SK-N-SH (cell line): ENCODE measurements around the gene SOCS7. TPM values are rescaled to one million over a fixed set of nuclear protein-coding genes. Genes with fewer than 3 reads are reported as not detected.

Experiments
- CTCF ChIA-PET: fragments of 300-600, 350-600 bp; formaldehyde crosslinking; extraction: SDS; loops from one replicate; lab custom pipeline; 2021; lab: Yijun Ruan, JAX
- POLR2A ChIA-PET: fragments of 350-600 bp; sonication (Branson Sonifier 250); formaldehyde crosslinking; extraction: SDS; loops from one replicate; lab custom pipeline; 2020; ENCODE audit warnings: antibody characterized with exemption, inconsistent platforms; lab: Yijun Ruan, JAX
- DNase-seq: peaks from one replicate; pipeline ENCODE4 v3.0.0; 2012
- H2AFZ ChIP-seq: fragments of 200-600 bp; sonication (generic); 2 replicates; pipeline ENCODE4 v1.8.1; 2016; ENCODE audit warnings: antibody characterized with exemption, mild to moderate bottlenecking, low read depth
- H3F3A ChIP-seq: fragments of 200-600 bp; sonication (generic); replicated peaks from 2 replicates; pipeline ENCODE3; 2016; ENCODE audit warnings: antibody characterized with exemption, mild to moderate bottlenecking; ENCODE audit not compliant: insufficient read depth
- H3K27ac ChIP-seq, 2 experiments: fragments of 200-500 bp in 1 of 2; fragments of 200-600 bp in 1 of 2; sonication (Bioruptor generic) in 1 of 2; sonication (generic), shearing (Covaris generic) in 1 of 2; 2 replicates each; pipeline versions ENCODE4 v1.5.1 to v1.6.1; 2014 to 2016; ENCODE audit warnings: low read depth in 2 of 2, inconsistent platforms in 1 of 2, low read length in 1 of 2, mild to moderate bottlenecking in 1 of 2, mixed read lengths in 1 of 2
- H3K27me3 ChIP-seq: fragments of 200-600 bp; sonication (generic), shearing (Covaris generic); 2 replicates; pipeline ENCODE4 v1.6.1; 2016; ENCODE audit warnings: mixed run types; ENCODE audit not compliant: insufficient read depth
- H3K36me3 ChIP-seq, 2 experiments: fragments of 200-500 bp in 1 of 2; fragments of 200-600 bp in 1 of 2; sonication (Bioruptor generic) in 1 of 2; sonication (generic) in 1 of 2; replicated peaks in 1 of 2; 2 replicates each; pipeline versions ENCODE3 to v1.5.1; 2014 to 2016; ENCODE audit warnings: low read length in 1 of 2, mild to moderate bottlenecking in 1 of 2; ENCODE audit not compliant: insufficient read depth in 2 of 2, control insufficient read depth in 1 of 2
- H3K4me1 ChIP-seq, 2 experiments: fragments of 200-500 bp in 1 of 2; fragments of 200-600 bp in 1 of 2; sonication (Bioruptor generic) in 1 of 2; sonication (generic), shearing (Covaris generic) in 1 of 2; 2 replicates each; pipeline versions ENCODE4 v1.5.1 to v1.6.1; 2014 to 2016; ENCODE audit warnings: low read depth in 1 of 2, low read length in 1 of 2, mixed run types in 1 of 2; ENCODE audit not compliant: insufficient read depth in 2 of 2, control insufficient read depth in 1 of 2
- H3K4me2 ChIP-seq: fragments of 200-600 bp; sonication (generic), shearing (Covaris generic); 2 replicates; pipeline ENCODE4 v1.6.1; 2017; ENCODE audit warnings: mixed run types
- H3K4me3 ChIP-seq, 2 experiments: fragments of 200-500 bp in 1 of 2; fragments of 200-600 bp in 1 of 2; sonication (Bioruptor generic) in 1 of 2; sonication (generic), shearing (Covaris generic) in 1 of 2; 2 replicates each; pipeline versions ENCODE4 v1.5.1 to v1.8.1; 2014 to 2016; ENCODE audit warnings: low read depth in 2 of 2, inconsistent platforms in 1 of 2, low read length in 1 of 2, mild to moderate bottlenecking in 1 of 2, mixed read lengths in 1 of 2, moderate library complexity in 1 of 2
- H3K79me2 ChIP-seq: fragments of 200-600 bp; sonication (generic); 2 replicates; pipeline ENCODE4 v1.8.1; 2017; ENCODE audit warnings: mild to moderate bottlenecking; ENCODE audit not compliant: insufficient read depth
- H3K9ac ChIP-seq: fragments of 200-600 bp; sonication (generic); 2 replicates; pipeline ENCODE4 v1.6.1; 2017; ENCODE audit warnings: mixed run types
- H3K9me2 ChIP-seq: fragments of 200-600 bp; sonication (generic); 2 replicates; pipeline ENCODE4 v1.6.1; 2017; ENCODE audit warnings: mixed run types
- H3K9me3 ChIP-seq: fragments of 200-600 bp; sonication (generic); 2 replicates; pipeline ENCODE4 v1.6.1; 2017; ENCODE audit warnings: mixed run types, mild to moderate bottlenecking, moderate library complexity
- H4K20me1 ChIP-seq: fragments of 200-600 bp; sonication (generic); 2 replicates; pipeline ENCODE4 v1.6.1; 2017; ENCODE audit warnings: mild to moderate bottlenecking, mixed run types; ENCODE audit not compliant: insufficient read depth
- CTCF ChIP-seq: fragments of 200-600 bp; sonication (generic); IDR thresholded peaks from 2 replicates; pipeline ENCODE4 v1.6.1; 2017; ENCODE audit warnings: antibody characterized with exemption, mild to moderate bottlenecking, moderate library complexity
- FOSL2 ChIP-seq: IDR thresholded peaks from 2 replicates; pipeline ENCODE4 v1.4.0; 2012; ENCODE audit warnings: low read depth, mild to moderate bottlenecking, moderate library complexity, borderline replicate concordance
- MXI1 ChIP-seq: IDR thresholded peaks from 2 replicates; pipeline ENCODE4 v1.6.1; 2012; ENCODE audit warnings: mild to moderate bottlenecking, low read depth, low read length, improper control_type of control experiment
- REST ChIP-seq: IDR thresholded peaks from 2 replicates; pipeline ENCODE4 v1.6.1; 2012; ENCODE audit warnings: mild to moderate bottlenecking, low read depth, low read length, moderate library complexity
- TAF1 ChIP-seq: IDR thresholded peaks from 2 replicates; pipeline ENCODE4 v1.6.1; 2012; ENCODE audit warnings: low read depth, mild to moderate bottlenecking, low read length, moderate library complexity, borderline replicate concordance
- USF1 ChIP-seq: IDR thresholded peaks from 2 replicates; pipeline ENCODE4 v1.4.0; 2012; ENCODE audit warnings: low read depth, borderline replicate concordance
- WGBS: methylation state at CpG from one replicate; pipeline ENCODE4 v1.1.6; 2017; ENCODE audit warnings: low lambda C conversion rate; 5-methylcytosine and 5-hydroxymethylcytosine counted together
- polyA plus RNA-seq, 3 experiments: library from polyadenylated mRNA; depleted of rRNA; stranded (reverse); fragments of >200 nt; gene quantifications; 2 replicates each; pipeline ENCODE4 v1.2.3, GENCODE V29; 2012
- TF ChIP-seq, protein P1 (sequence below): fragments of 150-350 bp; IDR thresholded peaks from 2 replicates; pipeline ENCODE4 v1.6.1; 2017; ENCODE audit warnings: antibody characterized with exemption, low read length, low read depth, borderline replicate concordance
- TF ChIP-seq, protein P2 (sequence below): fragments of 150-350 bp; IDR thresholded peaks from 2 replicates; pipeline ENCODE4 v1.6.1; 2016; ENCODE audit warnings: mild to moderate bottlenecking, low read depth, low read length

The SOCS7 gene
- polyA plus RNA-seq, 1 of the 3 experiments (the other 2 are of a cell fraction): 7.4 TPM

GRCh38 chr17:38353086-38353604, 1.5 kb downstream of the SOCS7 start:
- H3K9me3 ChIP-seq: no peaks in the 10 kb centered on the region
- WGBS: 30% methylated on average over 8 of the region's 8 CpGs
- H4K20me1 ChIP-seq: peaks cover 52% of the 10 kb centered on the region
- ChIA-PET CTCF (interaction anchor here (0.9 to 24.7 kb wide), 6 partner anchors 10 to 156 kb away, joined by 3 to 423 read pairs (median 10); no protein-coding TSS in a partner anchor), POLR2A (interaction anchor here (1.1 kb wide), 1 partner anchor 62 kb away, joined by 3 read pairs; no protein-coding TSS in a partner anchor)
- peaks cover 7 to 28% of the 10 kb centered on the region in 2 experiments; a peak in 2 of 4 replicates for H3K4me1 ChIP-seq
- H2AFZ ChIP-seq: no peak overlapping the region
- no peaks in the 10 kb centered on the region for H3K9me2 ChIP-seq
- peak overlapping the region; percentile 89 for H3K4me2 ChIP-seq
- peaks cover 14% of the 10 kb centered on the region for H3F3A ChIP-seq
- peak overlapping the region; percentile 78 for H3K9ac ChIP-seq
- H3K27me3 ChIP-seq: no peaks in the 10 kb centered on the region
- peak overlapping the region; percentile 68 to 77 for H3K4me3 ChIP-seq
- TF ChIP-seq, protein P1, sequence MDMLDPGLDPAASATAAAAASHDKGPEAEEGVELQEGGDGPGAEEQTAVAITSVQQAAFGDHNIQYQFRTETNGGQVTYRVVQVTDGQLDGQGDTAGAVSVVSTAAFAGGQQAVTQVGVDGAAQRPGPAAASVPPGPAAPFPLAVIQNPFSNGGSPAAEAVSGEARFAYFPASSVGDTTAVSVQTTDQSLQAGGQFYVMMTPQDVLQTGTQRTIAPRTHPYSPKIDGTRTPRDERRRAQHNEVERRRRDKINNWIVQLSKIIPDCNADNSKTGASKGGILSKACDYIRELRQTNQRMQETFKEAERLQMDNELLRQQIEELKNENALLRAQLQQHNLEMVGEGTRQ: no peak
- no peak for TF ChIP-seq MXI1
- no peak for TF ChIP-seq FOSL2
- TF ChIP-seq TAF1: no peak
- TF ChIP-seq REST: no peak
- TF ChIP-seq USF1: no peak
- TF ChIP-seq, protein P2, sequence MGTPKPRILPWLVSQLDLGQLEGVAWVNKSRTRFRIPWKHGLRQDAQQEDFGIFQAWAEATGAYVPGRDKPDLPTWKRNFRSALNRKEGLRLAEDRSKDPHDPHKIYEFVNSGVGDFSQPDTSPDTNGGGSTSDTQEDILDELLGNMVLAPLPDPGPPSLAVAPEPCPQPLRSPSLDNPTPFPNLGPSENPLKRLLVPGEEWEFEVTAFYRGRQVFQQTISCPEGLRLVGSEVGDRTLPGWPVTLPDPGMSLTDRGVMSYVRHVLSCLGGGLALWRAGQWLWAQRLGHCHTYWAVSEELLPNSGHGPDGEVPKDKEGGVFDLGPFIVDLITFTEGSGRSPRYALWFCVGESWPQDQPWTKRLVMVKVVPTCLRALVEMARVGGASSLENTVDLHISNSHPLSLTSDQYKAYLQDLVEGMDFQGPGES: no peak
- no peak for TF ChIP-seq CTCF
- no peak for DNase-seq
- H3K36me3 ChIP-seq: no peaks in the 10 kb centered on the region
- H3K27ac ChIP-seq: peak overlapping the region in 1 of 2 experiments; percentile 27; a peak in 1 of 4 replicates
- H3K79me2 ChIP-seq: peaks cover 58% of the 10 kb centered on the region
